Esophagus muscularis mucosa (tissue), 4 donors: ENCODE results near the gene PRR27. TPM values are rescaled to one million over a fixed set of nuclear protein-coding genes. Genes with fewer than 3 reads are reported as not detected.

ENCODE experiments used
- DNase-seq: peaks from one replicate; pipeline ENCODE4 v3.0.0-alpha.2; 2017; ENCODE audit errors: extremely low spot score
- H3K27ac ChIP-seq, 4 donors: fragments of 200-600 bp; sonication (generic); replicated peaks in 1 of 4; 1 replicate in 3 of 4; 2 replicates in 1 of 4; pipeline ENCODE4 v1.5.1; 2016 to 2019; ENCODE audit warnings: mild to moderate bottlenecking in 1 of 4
- H3K27me3 ChIP-seq, 4 donors: fragments of 200-600 bp; sonication (generic); one replicate each; pipeline versions ENCODE4 v1.5.1 to v1.6.0; 2016 to 2019
- H3K36me3 ChIP-seq, 4 donors: fragments of 200-600 bp; sonication (generic); one replicate each; pipeline ENCODE4 v1.5.1; 2016 to 2019
- H3K4me1 ChIP-seq, 4 donors: fragments of 200-600 bp; sonication (generic); one replicate each; pipeline ENCODE4 v1.5.1; 2016 to 2019
- H3K4me3 ChIP-seq, 4 donors: fragments of 200-600 bp; sonication (generic); 1 replicate in 2 of 4; 2 replicates in 2 of 4; pipeline ENCODE4 v1.5.1; 2016 to 2019; ENCODE audit warnings: mild to moderate bottlenecking in 4 of 4, moderate library complexity in 1 of 4
- H3K9me3 ChIP-seq, 4 donors: fragments of 200-600 bp; sonication (generic); 1 replicate in 3 of 4; 2 replicates in 1 of 4; pipeline ENCODE4 v1.5.1; 2016 to 2019
- CTCF ChIP-seq, 3 experiments: fragments of 200-600 bp in 2 of 3; fragments of 450-650 bp in 1 of 3; sonication (generic) in 2 of 3; IDR thresholded peaks; one replicate each; pipeline ENCODE4 v1.5.1; 2017 to 2019; ENCODE audit warnings: antibody characterized with exemption in 3 of 3, mild to moderate bottlenecking in 2 of 3, moderate library complexity in 1 of 3
- EP300 ChIP-seq: sonication (generic); formaldehyde crosslinking; IDR thresholded peaks from one replicate; pipeline ENCODE4 v1.6.1; 2017; ENCODE audit warnings: antibody characterized with exemption
- POLR2A ChIP-seq: fragments of 450-650 bp; IDR thresholded peaks from one replicate; pipeline ENCODE4 v1.6.1; 2017; ENCODE audit warnings: antibody characterized with exemption, moderate library complexity, mild to moderate bottlenecking, low read depth
- POLR2AphosphoS5 ChIP-seq, 2 donors: sonication (generic); formaldehyde crosslinking; IDR thresholded peaks; one replicate each; pipeline ENCODE4 v1.6.1; 2017; ENCODE audit warnings: antibody characterized with exemption in 2 of 2
- WGBS: methylation state at CpG from one replicate; pipeline ENCODE4 v1.1.5; 2018; 5-methylcytosine and 5-hydroxymethylcytosine counted together
- intact Hi-C: fragments of 100-400 bp; cut with DNase I; formaldehyde crosslinking; loops from one replicate; pipeline ENCODE4 v1.15.1; 2023
- total RNA-seq, 4 donors: library from RNA; depleted of rRNA; stranded (reverse); fragments of >200 nt; gene quantifications; one replicate each; pipeline versions ENCODE4 v1.1.0 to v1.2.1, GENCODE V29; 2016

PRR27 gene
- total RNA-seq, result not detected

GRCh38 chr4:70153937-70154336, at the start of gene PRR27:
Gene PRR27, plus strand, starts transcription at chr4:70154237. Its CDS starts 139 bp downstream, at chr4:70154376.
- intact Hi-C loops, result no loop called here
- no peak for DNase-seq
- Histone ChIP-seq H3K9me3 (no peaks in the 10 kb centered on the region), H3K4me1 (no peaks in the 10 kb centered on the region), H3K4me3 (no peak within 1 kb of the TSS), H3K36me3 (no peaks in the 10 kb centered on the region), H3K27me3 (no peaks in the 10 kb centered on the region), H3K27ac (no peak within 1 kb of the TSS)
- TF ChIP-seq POLR2AphosphoS5 (IDR thresholded peaks at IDR 0.05), result no peak
- no peak for TF ChIP-seq EP300
- no peak for TF ChIP-seq CTCF (IDR thresholded peaks at IDR 0.05)
- no peak for TF ChIP-seq POLR2A
- 83% methylated on average over 3 of the region's 3 CpGs for WGBS

- TF ChIP-seq CTCF (IDR thresholded peaks at IDR 0.05), result no peak
- TF ChIP-seq EP300, result no peak
- no peak for TF ChIP-seq POLR2AphosphoS5 (IDR thresholded peaks at IDR 0.05)
- no peak for TF ChIP-seq POLR2A
- H3K36me3 ChIP-seq, result no peaks in the 10 kb centered on the region
- no peaks in the 10 kb centered on the region for H3K27me3 ChIP-seq
- H3K27ac ChIP-seq, result no peak overlapping the region
- no peaks in the 10 kb centered on the region for H3K4me1 ChIP-seq
- H3K9me3 ChIP-seq, result no peaks in the 10 kb centered on the region
- no peak for DNase-seq
- intact Hi-C loops, result no loop called here
- no peak overlapping the region for H3K4me3 ChIP-seq
Observed at GRCh38 chr4:70110917-70111316, 43.1 kb upstream of the PRR27 start.

- H3K4me1 ChIP-seq, result no peaks in the 10 kb centered on the region
- H3K27me3 ChIP-seq, result no peaks in the 10 kb centered on the region
- WGBS, result 85% methylated on average over 1 of the region's 1 CpG
- no peak for DNase-seq
- intact Hi-C loops, result no loop called here
- no peaks in the 10 kb centered on the region for H3K9me3 ChIP-seq
- H3K36me3 ChIP-seq, result no peaks in the 10 kb centered on the region
- no peak overlapping the region for H3K4me3 ChIP-seq
- TF ChIP-seq EP300 (no peak), POLR2AphosphoS5 (IDR thresholded peaks at IDR 0.05) (no peak), POLR2A (no peak), CTCF (IDR thresholded peaks at IDR 0.05) (no peak)
- no peak overlapping the region for H3K27ac ChIP-seq
Observed at GRCh38 chr4:70113656-70114055, 40.4 kb upstream of the PRR27 start.

- no peak for TF ChIP-seq EP300
- TF ChIP-seq POLR2AphosphoS5 (IDR thresholded peaks at IDR 0.05), result no peak
- TF ChIP-seq POLR2A, result no peak
- TF ChIP-seq CTCF (IDR thresholded peaks at IDR 0.05), result no peak
- Histone ChIP-seq H3K4me3 (no peak overlapping the region), H3K27me3 (no peaks in the 10 kb centered on the region), H3K9me3 (no peaks in the 10 kb centered on the region), H3K36me3 (no peaks in the 10 kb centered on the region), H3K27ac (no peak overlapping the region), H3K4me1 (no peaks in the 10 kb centered on the region)
- WGBS, result 68% methylated on average over 2 of the region's 2 CpGs
- intact Hi-C loops, result no loop called here
- DNase-seq, result no peak
Observed at GRCh38 chr4:70114096-70114495, 39.9 kb upstream of the PRR27 start.

- intact Hi-C loops, result no loop called here
- Histone ChIP-seq H3K36me3 (no peaks in the 10 kb centered on the region), H3K9me3 (peaks cover 0 to 7% (median 5%) of the 10 kb centered on the region in 4 donors), H3K27me3 (no peaks in the 10 kb centered on the region), H3K4me3 (no peak overlapping the region), H3K27ac (no peak overlapping the region), H3K4me1 (no peaks in the 10 kb centered on the region)
- DNase-seq, result no peak
- TF ChIP-seq CTCF (IDR thresholded peaks at IDR 0.05), result no peak
- TF ChIP-seq EP300, result no peak
- no peak for TF ChIP-seq POLR2A
- no peak for TF ChIP-seq POLR2AphosphoS5 (IDR thresholded peaks at IDR 0.05)
- WGBS, result 86% methylated on average over 1 of the region's 1 CpG
Observed at GRCh38 chr4:70120323-70120722, 33.7 kb upstream of the PRR27 start.
